ENCODE results near the gene CFAP100. TPM values are rescaled to one million over a fixed set of nuclear protein-coding genes. Genes with fewer than 3 reads are reported as not detected.

Gene CFAP100
- total and polyA plus RNA-seq, 2 of the 4 experiments (the other 2 are of a cell fraction) = not detected

- WGBS, 2 experiments (ENCODE audit: extremely low coverage in 2 of 2, insufficient read length in 1 of 2) = no CpG with 5 or more reads among the region's 13 CpGs
- Histone ChIP-seq H4K5ac (ENCODE audit: low read depth, low read length) (no peak overlapping the region), H2AFZ (replicated peaks; ENCODE audit: low read length, poor library complexity) (no peak overlapping the region), H3K4me2 (ENCODE audit: low read depth, low read length) (no peak overlapping the region), H3K18ac (ENCODE audit: low read depth, low read length) (no peak overlapping the region), H2BK120ac (ENCODE audit: low read depth, low read length) (no peak overlapping the region), H2BK5ac (ENCODE audit: low read depth, low read length, poor library complexity, severe bottlenecking) (no peak overlapping the region), H3K14ac (replicated peaks; ENCODE audit: low read depth, low read length) (no peak overlapping the region), H3K9ac (ENCODE audit: low read depth, low read length) (no peak overlapping the region), H3K27ac (ENCODE audit: insufficient read depth, low read length) (no peak overlapping the region), H4K20me1 (ENCODE audit: insufficient read depth, low read length) (peaks cover 5% of the 10 kb centered on the region; the same call in 1 of the 2 replicates), H3K4ac (ENCODE audit: low read depth, low read length) (no peak overlapping the region), H2AK5ac (ENCODE audit: low read depth, low read length) (no peak overlapping the region), H3K4me1 (ENCODE audit: control insufficient read depth, insufficient read depth, low read length) (peaks cover 7% of the 10 kb centered on the region), H2BK20ac (ENCODE audit: low read depth, low read length) (no peak overlapping the region), H3K36me3 (ENCODE audit: control insufficient read depth, insufficient read depth, low read length) (no peaks in the 10 kb centered on the region), H4K8ac (ENCODE audit: low read depth in 2 of 2, low read length in 2 of 2) (no peak overlapping the region), H4K91ac (ENCODE audit: insufficient read depth, low read depth, low read length) (no peak overlapping the region), H3K9me1 (ENCODE audit: insufficient read depth, low read length) (peaks cover 13% of the 10 kb centered on the region; the same call in 1 of the 2 replicates), H3K56ac (ENCODE audit: extremely low read depth, insufficient read depth, low read length) (no peak overlapping the region), H3K9me3 (ENCODE audit: control insufficient read depth, insufficient read depth, low read length) (no peaks in the 10 kb centered on the region), H2BK15ac (ENCODE audit: low read depth, low read length) (no peak overlapping the region), H2AK9ac (replicated peaks; ENCODE audit: low read depth, low read length, poor library complexity) (no peak overlapping the region), H3K27me3 (ENCODE audit: control insufficient read depth, insufficient read depth, low read length) (no peaks in the 10 kb centered on the region), H3K79me1 (ENCODE audit: low read depth in 1 of 2, low read length in 2 of 2) (peaks cover 0 to 5% of the 10 kb centered on the region in 2 experiments; a peak in 3 of 4 replicates), H3K23ac (ENCODE audit: low read depth, low read length) (no peak overlapping the region), H3K4me3 (ENCODE audit: insufficient read depth, low read depth, low read length) (no peak overlapping the region)
- ATAC-seq (ENCODE audit: low read depth) (no peak), DNase-seq (peak; percentile 15)
- TF ChIP-seq RAD21 (IDR thresholded peaks at IDR 0.05; ENCODE audit: low read length) (no peak), FOS (IDR thresholded peaks at IDR 0.05; ENCODE audit: low read depth, low read length) (no peak), RCOR1 (IDR thresholded peaks at IDR 0.05; ENCODE audit: insufficient replicate concordance, low read length) (no peak), POLR2A (IDR thresholded peaks at IDR 0.05; ENCODE audit: low read depth, low read length) (no peak)
- CTCF ChIA-PET = no interaction called here
- dilution Hi-C loops (cut with HindIII; ENCODE audit: low sequenced_read_pairs, unreplicated experiment) (no loop called here), in situ Hi-C loops (cut with MboI; ENCODE audit: low sequenced_read_pairs) (no loop called here), intact Hi-C loops (cut with micrococcal nuclease) (no loop called here)
- no TSS peak for BruUV-seq (replicated peaks)
- POLR2A ChIA-PET (ENCODE audit: unreplicated experiment) = no interaction called here
Observed at GRCh38 chr3:126442094-126442855, 47.6 kb downstream of the CFAP100 start.
